Raji (cell line): ENCODE data around the gene FANCL.

Experiments used
- POLR2A ChIP-seq: IDR thresholded peaks from 2 replicates; pipeline ENCODE4 v1.6.1; 2011; ENCODE audit warnings: low read depth, low read length, control low read depth; ENCODE audit not compliant: insufficient read depth

FANCL gene

DNA sequence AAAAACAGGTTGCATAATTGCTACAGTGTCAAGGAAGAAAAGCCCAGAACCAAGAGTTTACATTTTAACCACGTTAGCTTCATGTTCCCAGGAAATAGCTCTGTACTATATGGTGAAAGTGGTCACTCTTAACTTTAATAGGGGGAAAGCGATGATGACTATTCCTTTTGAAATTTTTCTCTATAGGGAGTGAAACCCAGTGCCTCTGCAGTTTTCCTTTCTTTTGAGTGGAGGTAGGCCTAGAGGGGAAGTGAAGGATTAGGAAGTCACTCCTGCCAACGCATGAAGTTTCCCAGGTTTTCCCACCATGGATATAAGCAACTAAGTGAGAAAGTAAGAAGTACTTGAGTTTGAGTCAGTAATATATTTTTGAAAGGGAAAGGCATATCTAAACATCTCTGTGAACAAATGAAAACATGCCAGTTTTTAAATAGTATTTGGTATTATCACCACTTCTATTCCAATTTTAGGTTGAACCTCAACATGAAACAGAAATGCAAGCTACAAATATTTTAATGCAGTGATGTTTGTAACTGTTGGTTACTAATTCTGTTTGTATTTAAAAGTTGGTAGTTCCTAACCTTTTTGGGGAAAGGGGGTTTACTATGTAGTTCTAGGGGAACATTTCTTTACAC is 102.6 kb downstream of the FANCL start:
- TF ChIP-seq POLR2A: no peak

GRCh38 chr2:58137856-58138255 is 103.3 kb downstream of the FANCL start:
- no peak for TF ChIP-seq POLR2A

GRCh38 chr2:58137221-58137620 is 103.9 kb downstream of the FANCL start:
- TF ChIP-seq POLR2A: no peak

DNA sequence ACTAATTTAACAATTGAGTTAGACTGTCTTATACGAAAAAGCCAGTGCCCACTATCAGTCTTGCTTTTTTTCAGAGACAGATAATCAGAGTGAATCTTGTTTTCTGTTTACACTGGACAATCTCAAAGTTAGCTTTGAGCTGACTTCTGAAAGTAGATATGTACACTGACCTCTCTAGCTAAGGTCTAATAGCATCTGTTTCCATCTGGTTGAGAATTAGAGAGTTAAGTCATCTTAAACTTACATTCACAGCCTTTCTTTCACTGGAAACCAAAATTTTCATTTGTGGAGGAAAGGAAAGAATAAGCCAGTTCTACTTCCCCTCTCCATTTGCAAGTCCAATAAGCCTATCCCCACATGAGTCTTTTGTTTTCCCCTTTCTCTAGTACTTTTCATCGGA is 105.3 kb downstream of the FANCL start:
- TF ChIP-seq POLR2A: no peak

DNA sequence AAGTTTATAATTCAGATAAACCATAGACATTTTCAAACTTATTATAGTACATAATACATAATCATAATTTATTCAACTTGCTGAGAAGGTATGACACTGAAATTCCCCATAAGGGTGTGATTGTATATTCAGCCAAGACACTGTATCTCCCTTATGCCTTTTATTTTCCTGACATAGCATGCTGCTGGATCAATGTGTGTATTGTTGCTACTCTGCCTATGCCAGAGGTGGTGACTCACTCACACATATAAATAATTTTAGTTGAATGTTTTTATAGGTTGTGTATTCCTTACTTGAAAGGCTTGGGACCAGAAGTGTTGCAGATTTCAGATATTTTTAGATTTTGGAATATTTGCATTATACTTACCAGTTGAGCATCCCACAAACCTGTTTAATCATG is 107.7 kb downstream of the FANCL start:
- no peak for TF ChIP-seq POLR2A

DNA sequence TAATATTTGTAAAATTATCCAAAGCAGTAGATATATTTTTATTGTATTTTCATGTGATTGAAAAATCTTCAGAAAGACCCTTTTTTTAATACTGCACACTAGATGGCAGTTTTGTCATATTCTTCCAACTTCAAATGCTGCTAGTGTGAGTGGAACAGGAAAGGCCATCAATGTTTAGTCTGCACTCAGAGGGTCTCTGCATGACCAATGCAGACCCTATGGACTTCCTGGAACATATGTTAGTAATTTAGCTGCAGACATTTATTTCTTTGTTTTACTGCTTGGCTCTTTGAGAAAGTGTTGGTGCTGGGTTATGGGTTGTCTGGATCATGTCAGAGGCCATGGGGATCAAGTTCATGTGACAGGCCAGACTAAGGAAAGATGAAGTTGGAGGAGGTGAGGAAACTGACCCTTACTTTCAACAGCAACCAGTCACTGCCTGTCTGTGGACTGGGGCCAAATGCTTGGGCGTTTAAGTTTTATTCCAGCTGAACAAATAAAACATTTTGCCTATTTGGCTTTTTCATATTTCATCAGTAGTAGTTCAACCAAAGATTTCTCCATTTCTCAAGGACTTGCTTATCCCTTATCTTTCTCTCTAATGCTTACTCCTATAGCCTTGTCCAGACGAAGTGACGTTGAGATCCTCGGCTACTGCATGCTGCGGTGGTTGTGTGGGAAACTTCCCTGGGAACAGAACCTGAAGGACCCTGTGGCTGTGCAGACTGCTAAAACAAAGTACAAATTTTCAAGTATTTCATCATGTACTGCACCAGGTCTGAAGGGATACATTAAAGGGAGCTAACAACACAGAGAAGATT is 109.7 kb downstream of the FANCL start:
- TF ChIP-seq POLR2A: no peak

DNA sequence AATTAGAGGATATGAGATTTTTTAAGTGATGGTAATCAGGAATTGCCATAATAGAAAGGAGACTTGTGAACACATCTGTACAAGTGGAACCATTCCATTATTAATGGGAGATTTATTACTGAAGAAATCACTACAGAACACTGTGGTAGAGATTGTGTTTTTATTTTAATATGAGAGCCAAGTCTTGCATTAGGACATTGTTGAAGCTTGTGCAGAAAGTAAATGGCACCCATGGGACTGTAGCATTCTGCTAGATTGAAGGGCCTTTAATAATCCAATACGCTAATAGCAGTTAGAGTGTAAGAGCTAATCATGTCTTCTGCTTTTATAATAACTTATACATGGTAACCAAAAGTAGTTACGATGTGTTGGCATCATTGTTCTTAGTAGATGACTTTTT is 110.9 kb downstream of the FANCL start:
- TF ChIP-seq POLR2A: no peak

DNA sequence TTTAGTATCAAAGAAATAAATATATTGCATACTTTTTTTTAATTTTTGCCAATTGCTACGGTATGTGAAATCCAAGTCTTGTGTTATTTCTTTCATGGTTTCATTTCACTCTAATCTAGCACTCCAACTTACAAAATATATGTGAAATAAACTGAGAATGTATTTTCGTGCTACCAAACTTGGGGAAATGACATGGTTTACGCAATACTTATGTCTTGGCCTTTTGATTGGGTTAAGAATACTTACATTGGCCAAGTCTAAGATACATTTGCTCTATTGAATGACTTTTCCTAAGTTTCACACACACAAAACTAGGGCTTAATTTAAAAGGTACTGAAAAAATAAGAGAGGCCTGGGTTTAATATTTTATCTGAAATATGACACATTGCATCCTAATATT is 114.0 kb downstream of the FANCL start:
- TF ChIP-seq POLR2A: no peak

- TF ChIP-seq POLR2A: no peak
These were observed 118.6 kb downstream of the FANCL start for GRCh38 chr2:58122540-58122939.

- TF ChIP-seq POLR2A: no peak
These were observed 119.1 kb downstream of the FANCL start for GRCh38 chr2:58122040-58122439.

DNA sequence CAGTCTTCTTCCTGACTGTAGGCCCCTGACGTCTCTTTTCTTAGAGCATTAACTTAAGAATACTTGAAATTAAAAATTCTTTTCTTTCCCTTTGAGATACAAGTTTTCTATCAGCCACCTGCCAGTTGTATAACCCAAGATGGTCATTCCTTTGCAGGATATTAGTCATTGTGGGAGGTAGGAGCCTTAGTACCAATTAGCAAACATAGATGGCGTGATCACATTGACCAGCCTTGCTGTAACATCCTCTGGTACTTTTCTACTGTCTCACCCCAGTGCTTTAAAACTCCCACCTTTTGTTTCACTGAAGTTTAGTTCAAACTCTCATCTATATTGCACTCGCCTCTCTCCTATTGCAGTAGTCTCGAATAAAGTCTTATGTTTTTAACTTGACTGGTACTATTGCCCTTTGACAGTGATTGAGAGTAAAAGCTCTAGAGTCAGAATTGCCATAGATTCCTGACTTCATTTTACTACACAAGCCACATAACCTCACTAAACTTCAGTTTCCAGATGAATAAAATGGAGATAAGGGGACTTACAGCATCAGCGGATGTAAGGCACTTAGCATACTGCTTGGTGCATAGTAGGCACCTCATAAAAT is 120.4 kb downstream of the FANCL start:
- TF ChIP-seq POLR2A: no peak

GRCh38 chr2:58110765-58111164 is 130.4 kb downstream of the FANCL start:
- TF ChIP-seq POLR2A: no peak

DNA sequence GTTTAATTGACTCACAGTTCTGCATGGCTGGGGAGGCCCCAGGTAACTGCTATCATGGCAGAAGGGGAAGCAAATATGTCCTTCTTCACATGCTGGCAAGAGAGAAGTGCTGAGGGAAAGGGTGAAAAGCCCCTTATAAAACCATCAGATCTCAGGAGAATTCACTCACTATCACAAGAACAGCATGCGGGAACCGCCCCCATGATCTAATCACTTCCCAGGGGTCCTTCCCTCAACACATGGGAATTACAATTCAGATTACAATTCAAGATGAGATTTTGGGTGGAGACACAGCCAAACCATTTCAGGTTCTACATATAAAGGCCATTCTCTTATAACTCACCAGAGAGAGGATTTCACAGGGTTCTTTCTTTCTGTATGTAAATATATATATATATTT is 131.6 kb downstream of the FANCL start:
- TF ChIP-seq POLR2A: no peak
